HepG2 (cell line): ENCODE results near the gene CLASP1.

Source experiments
- ARNT ChIP-seq: fragments of 450-650 bp; IDR thresholded peaks from 2 replicates; pipeline ENCODE4 v1.6.1; 2017
- BATF2 ChIP-seq: sonication (generic); formaldehyde crosslinking; IDR thresholded peaks from 2 replicates; pipeline ENCODE4 v1.8.0; 2022; ENCODE audit warnings: mild to moderate bottlenecking, missing genetic modification reagents, moderate library complexity
- CHD4 ChIP-seq: fragments of 200-600 bp; sonication (generic); IDR thresholded peaks from 2 replicates; pipeline ENCODE4 v1.7.0; 2017; ENCODE audit warnings: mild to moderate bottlenecking, low read length, borderline replicate concordance
- KDM5B ChIP-seq: sonication (generic); formaldehyde crosslinking; IDR thresholded peaks from 2 replicates; pipeline ENCODE4 v1.4.0; 2020; ENCODE audit warnings: missing genetic modification reagents, mild to moderate bottlenecking, borderline replicate concordance
- POLR2A ChIP-seq, 2 experiments: IDR thresholded peaks; 2 replicates each; pipeline ENCODE4 v1.6.1; 2011; ENCODE audit warnings: low read depth in 2 of 2, low read length in 2 of 2, mild to moderate bottlenecking in 1 of 2, moderate library complexity in 1 of 2; ENCODE audit not compliant: insufficient read depth in 1 of 2
- RAD21 ChIP-seq: fragments of 450-650 bp; formaldehyde crosslinking; IDR thresholded peaks from 2 replicates; pipeline ENCODE4 v1.5.0; 2020; ENCODE audit warnings: mild to moderate bottlenecking
- SOX6 ChIP-seq, 2 experiments: fragments of 450-650 bp in 1 of 2; sonication (generic) in 1 of 2; formaldehyde crosslinking in 1 of 2; IDR thresholded peaks; 2 replicates each; pipeline versions ENCODE4 v1.4.0 to v1.6.1; 2017 to 2020; ENCODE audit warnings: antibody characterized with exemption in 1 of 2, mild to moderate bottlenecking in 1 of 2, missing genetic modification reagents in 1 of 2
- TCF12 ChIP-seq, 2 experiments: fragments of 450-650 bp in 1 of 2; sonication (generic) in 1 of 2; formaldehyde crosslinking in 1 of 2; IDR thresholded peaks; 2 replicates each; pipeline versions ENCODE4 v1.6.1 to v1.8.0; 2017 to 2022; ENCODE audit warnings: antibody characterized with exemption in 1 of 2, mild to moderate bottlenecking in 1 of 2, missing genetic modification reagents in 1 of 2, moderate library complexity in 1 of 2
- TP53 ChIP-seq: sonication (generic); formaldehyde crosslinking; conservative IDR thresholded peaks from 2 replicates; pipeline ENCODE4 v1.4.0; 2020; ENCODE audit warnings: missing genetic modification reagents
- XRCC5 ChIP-seq: fragments of 200-400 bp; formaldehyde crosslinking; optimal IDR thresholded peaks from 2 replicates; pipeline ENCODE3; 2017; ENCODE audit warnings: mild to moderate bottlenecking, low read length
- TF ChIP-seq, protein P1 (sequence below): sonication (generic); formaldehyde crosslinking; IDR thresholded peaks from 2 replicates; pipeline ENCODE4 v1.5.0; 2020; ENCODE audit warnings: mild to moderate bottlenecking, missing genetic modification reagents, moderate library complexity
- TF ChIP-seq, protein P2 (sequence below): sonication (generic); formaldehyde crosslinking; IDR thresholded peaks from 2 replicates; pipeline ENCODE4 v1.4.0; 2020; ENCODE audit warnings: missing genetic modification reagents
- TF ChIP-seq, protein P3 (sequence below): sonication (generic); formaldehyde crosslinking; conservative IDR thresholded peaks from 2 replicates; pipeline ENCODE4 v1.4.0; 2020; ENCODE audit warnings: missing genetic modification reagents
- TF ChIP-seq, protein P4 (sequence below): sonication (generic); formaldehyde crosslinking; IDR thresholded peaks from 2 replicates; pipeline ENCODE4 v1.4.0; 2020; ENCODE audit warnings: missing genetic modification reagents

DNA sequence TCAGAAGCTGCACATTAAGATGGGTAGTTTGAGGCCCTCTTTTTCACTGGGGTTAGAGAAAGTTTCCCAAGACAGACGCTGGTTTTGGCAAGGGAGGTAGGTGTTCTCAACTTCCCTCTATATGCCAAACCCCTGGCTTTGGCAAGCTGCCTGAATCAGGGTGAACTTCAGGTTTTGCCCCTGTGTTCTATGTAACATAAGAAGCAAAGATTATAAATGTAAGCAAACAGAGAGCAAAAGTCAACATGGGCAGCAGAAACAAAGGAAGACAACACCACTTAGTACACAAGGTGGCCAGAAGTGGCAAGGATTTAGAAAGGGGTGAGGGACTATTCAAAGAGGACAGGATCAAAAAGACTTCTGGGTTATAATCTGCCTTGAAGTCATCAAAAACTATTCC lies 293.8 kb downstream of the CLASP1 start:
- TF ChIP-seq, protein P1, sequence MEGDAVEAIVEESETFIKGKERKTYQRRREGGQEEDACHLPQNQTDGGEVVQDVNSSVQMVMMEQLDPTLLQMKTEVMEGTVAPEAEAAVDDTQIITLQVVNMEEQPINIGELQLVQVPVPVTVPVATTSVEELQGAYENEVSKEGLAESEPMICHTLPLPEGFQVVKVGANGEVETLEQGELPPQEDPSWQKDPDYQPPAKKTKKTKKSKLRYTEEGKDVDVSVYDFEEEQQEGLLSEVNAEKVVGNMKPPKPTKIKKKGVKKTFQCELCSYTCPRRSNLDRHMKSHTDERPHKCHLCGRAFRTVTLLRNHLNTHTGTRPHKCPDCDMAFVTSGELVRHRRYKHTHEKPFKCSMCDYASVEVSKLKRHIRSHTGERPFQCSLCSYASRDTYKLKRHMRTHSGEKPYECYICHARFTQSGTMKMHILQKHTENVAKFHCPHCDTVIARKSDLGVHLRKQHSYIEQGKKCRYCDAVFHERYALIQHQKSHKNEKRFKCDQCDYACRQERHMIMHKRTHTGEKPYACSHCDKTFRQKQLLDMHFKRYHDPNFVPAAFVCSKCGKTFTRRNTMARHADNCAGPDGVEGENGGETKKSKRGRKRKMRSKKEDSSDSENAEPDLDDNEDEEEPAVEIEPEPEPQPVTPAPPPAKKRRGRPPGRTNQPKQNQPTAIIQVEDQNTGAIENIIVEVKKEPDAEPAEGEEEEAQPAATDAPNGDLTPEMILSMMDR (CRISPR knock-in tag): no peak
- TF ChIP-seq RAD21 (CRISPR knock-in tag) (no peak), SOX6 (IDR thresholded peaks at IDR 0.05) (no peak), SOX6 (CRISPR knock-in tag; IDR thresholded peaks at IDR 0.05) (peak; percentile 89), XRCC5 (no peak), TCF12 (IDR thresholded peaks at IDR 0.05) (no peak), TCF12 (CRISPR knock-in tag; IDR thresholded peaks at IDR 0.05) (no peak), CHD4 (no peak), POLR2A (IDR thresholded peaks at IDR 0.05; ENCODE audit: insufficient read depth in 1 of 2, low read depth in 2 of 2, low read length in 2 of 2) (no peak), TP53 (CRISPR knock-in tag) (no peak), KDM5B (CRISPR knock-in tag) (no peak), BATF2 (no peak), ARNT (no peak)
- TF ChIP-seq, protein P2, sequence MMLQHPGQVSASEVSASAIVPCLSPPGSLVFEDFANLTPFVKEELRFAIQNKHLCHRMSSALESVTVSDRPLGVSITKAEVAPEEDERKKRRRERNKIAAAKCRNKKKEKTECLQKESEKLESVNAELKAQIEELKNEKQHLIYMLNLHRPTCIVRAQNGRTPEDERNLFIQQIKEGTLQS (CRISPR knock-in tag): no peak
- TF ChIP-seq, protein P3, sequence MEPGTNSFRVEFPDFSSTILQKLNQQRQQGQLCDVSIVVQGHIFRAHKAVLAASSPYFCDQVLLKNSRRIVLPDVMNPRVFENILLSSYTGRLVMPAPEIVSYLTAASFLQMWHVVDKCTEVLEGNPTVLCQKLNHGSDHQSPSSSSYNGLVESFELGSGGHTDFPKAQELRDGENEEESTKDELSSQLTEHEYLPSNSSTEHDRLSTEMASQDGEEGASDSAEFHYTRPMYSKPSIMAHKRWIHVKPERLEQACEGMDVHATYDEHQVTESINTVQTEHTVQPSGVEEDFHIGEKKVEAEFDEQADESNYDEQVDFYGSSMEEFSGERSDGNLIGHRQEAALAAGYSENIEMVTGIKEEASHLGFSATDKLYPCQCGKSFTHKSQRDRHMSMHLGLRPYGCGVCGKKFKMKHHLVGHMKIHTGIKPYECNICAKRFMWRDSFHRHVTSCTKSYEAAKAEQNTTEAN: no peak
- TF ChIP-seq, protein P4, sequence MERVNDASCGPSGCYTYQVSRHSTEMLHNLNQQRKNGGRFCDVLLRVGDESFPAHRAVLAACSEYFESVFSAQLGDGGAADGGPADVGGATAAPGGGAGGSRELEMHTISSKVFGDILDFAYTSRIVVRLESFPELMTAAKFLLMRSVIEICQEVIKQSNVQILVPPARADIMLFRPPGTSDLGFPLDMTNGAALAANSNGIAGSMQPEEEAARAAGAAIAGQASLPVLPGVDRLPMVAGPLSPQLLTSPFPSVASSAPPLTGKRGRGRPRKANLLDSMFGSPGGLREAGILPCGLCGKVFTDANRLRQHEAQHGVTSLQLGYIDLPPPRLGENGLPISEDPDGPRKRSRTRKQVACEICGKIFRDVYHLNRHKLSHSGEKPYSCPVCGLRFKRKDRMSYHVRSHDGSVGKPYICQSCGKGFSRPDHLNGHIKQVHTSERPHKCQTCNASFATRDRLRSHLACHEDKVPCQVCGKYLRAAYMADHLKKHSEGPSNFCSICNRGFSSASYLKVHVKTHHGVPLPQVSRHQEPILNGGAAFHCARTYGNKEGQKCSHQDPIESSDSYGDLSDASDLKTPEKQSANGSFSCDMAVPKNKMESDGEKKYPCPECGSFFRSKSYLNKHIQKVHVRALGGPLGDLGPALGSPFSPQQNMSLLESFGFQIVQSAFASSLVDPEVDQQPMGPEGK: no peak
